Astrocyte (in vitro differentiated cells and primary cell): Measurements from ENCODE around the gene SLCO1A2.

Experiments
- EZH2 ChIP-seq: IDR thresholded peaks from 2 replicates; pipeline ENCODE4 v1.6.1; 2012; ENCODE audit warnings: mild to moderate bottlenecking, low read length, inconsistent platforms; ENCODE audit not compliant: insufficient read depth
- TF ChIP-seq, protein P1 (sequence below): IDR thresholded peaks from 2 replicates; pipeline ENCODE4 v1.5.1; 2011; ENCODE audit warnings: low read depth, mild to moderate bottlenecking, inconsistent platforms, low read length, moderate library complexity; ENCODE audit not compliant: insufficient read depth

DNA sequence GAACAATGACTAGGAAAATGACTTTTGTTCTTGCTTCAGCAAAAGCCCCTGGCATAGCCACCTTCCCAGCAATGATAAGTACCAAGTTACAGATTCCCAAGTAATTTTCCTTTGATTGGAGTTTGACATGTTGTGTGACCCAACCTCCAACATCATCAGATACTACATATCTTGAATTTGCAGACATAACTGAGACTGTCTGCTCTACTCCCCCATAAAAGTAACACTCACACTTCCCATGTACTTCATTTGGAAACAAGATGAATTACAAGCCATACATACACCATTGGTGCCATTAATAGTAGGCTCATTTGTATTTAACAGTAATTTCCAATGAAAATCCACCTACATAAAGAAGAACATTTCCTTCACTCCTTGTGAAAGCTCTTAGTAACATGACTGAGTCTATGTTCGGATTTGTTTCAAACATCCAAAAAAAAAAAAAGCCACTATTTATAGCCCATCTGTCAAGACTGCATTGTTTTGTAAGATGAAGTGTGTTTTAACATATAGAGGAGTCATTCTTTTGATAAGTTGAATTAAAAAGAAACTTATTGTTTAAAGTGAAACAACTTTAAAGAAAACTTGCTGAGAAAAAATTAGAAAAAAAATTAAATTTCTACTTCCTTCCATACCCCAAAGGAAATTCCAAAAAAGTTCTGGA lies 12.0 kb upstream of the SLCO1A2 start:
- TF ChIP-seq EZH2, result no peak
- TF ChIP-seq, protein P1, sequence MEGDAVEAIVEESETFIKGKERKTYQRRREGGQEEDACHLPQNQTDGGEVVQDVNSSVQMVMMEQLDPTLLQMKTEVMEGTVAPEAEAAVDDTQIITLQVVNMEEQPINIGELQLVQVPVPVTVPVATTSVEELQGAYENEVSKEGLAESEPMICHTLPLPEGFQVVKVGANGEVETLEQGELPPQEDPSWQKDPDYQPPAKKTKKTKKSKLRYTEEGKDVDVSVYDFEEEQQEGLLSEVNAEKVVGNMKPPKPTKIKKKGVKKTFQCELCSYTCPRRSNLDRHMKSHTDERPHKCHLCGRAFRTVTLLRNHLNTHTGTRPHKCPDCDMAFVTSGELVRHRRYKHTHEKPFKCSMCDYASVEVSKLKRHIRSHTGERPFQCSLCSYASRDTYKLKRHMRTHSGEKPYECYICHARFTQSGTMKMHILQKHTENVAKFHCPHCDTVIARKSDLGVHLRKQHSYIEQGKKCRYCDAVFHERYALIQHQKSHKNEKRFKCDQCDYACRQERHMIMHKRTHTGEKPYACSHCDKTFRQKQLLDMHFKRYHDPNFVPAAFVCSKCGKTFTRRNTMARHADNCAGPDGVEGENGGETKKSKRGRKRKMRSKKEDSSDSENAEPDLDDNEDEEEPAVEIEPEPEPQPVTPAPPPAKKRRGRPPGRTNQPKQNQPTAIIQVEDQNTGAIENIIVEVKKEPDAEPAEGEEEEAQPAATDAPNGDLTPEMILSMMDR, result no peak
